Measurements from ENCODE around the gene SORBS1. TPM values are rescaled to one million over a fixed set of nuclear protein-coding genes. Genes with fewer than 3 reads are reported as not detected.

SORBS1 gene
- total and polyA plus RNA-seq, 2 donors (not counting 1 experiment from before 2014, with no cell fraction given) = 0.21 to 1.5 TPM

- CTCF ChIA-PET = no interaction called here
These were observed 179.0 kb downstream of the SORBS1 start for GRCh38 chr10:95382174-95382573.

GRCh38 chr10:95377950-95378349, 183.2 kb downstream of the SORBS1 start:
- no peaks in the 10 kb centered on the region for H3K79me2 ChIP-seq (ENCODE audit: control insufficient read depth, insufficient read depth, low read length)
- 67% methylated on average over 1 of the region's 2 CpGs for WGBS (ENCODE audit: insufficient coverage)
- ChIA-PET CTCF (interaction anchor here (0.6 to 1.8 kb wide), 6 partner anchors 13 to 622 kb away, joined by 3 to 6 read pairs (median 4); no protein-coding TSS in a partner anchor), POLR2A (no interaction called here)
- intact Hi-C loops (cut with micrococcal nuclease) = no loop called here
- TF ChIP-seq CTCF (IDR thresholded peaks at IDR 0.05) (no peak), EZH2 (IDR thresholded peaks at IDR 0.05; ENCODE audit: borderline replicate concordance, insufficient read depth, low read depth, low read length, poor library complexity, severe bottlenecking) (no peak)
- H3K27ac ChIP-seq (ENCODE audit: low read length in 2 of 2) = no peak overlapping the region
- no peaks in the 10 kb centered on the region for H4K20me1 ChIP-seq (ENCODE audit: control insufficient read depth, insufficient read depth, low read length, poor library complexity, severe bottlenecking)
- H2AFZ ChIP-seq (ENCODE audit: insufficient read depth, low read depth, low read length, poor library complexity, severe bottlenecking) = no peak overlapping the region
- H3K9me3 ChIP-seq (ENCODE audit: control extremely low read depth in 1 of 3, control insufficient read depth in 2 of 3, insufficient read depth in 1 of 3, low read length in 2 of 3) = peaks cover 0 to 4% (median 3%) of the 10 kb centered on the region in 3 donors
- Mint-ChIP-seq H3K4me1 (no peaks in the 10 kb centered on the region), H3K9me3 (ENCODE audit: insufficient read depth) (no peaks in the 10 kb centered on the region), H3K4me3 (no peak overlapping the region), H3K27ac (no peak overlapping the region), H3K27me3 (peaks cover 50% of the 10 kb centered on the region)
- no peaks in the 10 kb centered on the region for H3K4me1 ChIP-seq (ENCODE audit: control insufficient read depth in 2 of 2, insufficient read depth in 2 of 2, low read length in 2 of 2)
- no peaks in the 10 kb centered on the region for H3K27me3 ChIP-seq (replicated peaks in 1 of 4; ENCODE audit: control extremely low read depth in 1 of 4, control insufficient read depth in 3 of 4, insufficient read depth in 4 of 4, low read length in 3 of 4)
- no peak for ATAC-seq (ENCODE audit: low read depth)
- no peaks in the 10 kb centered on the region for H3K36me3 ChIP-seq (replicated peaks in 1 of 2; ENCODE audit: control extremely low read depth in 1 of 2, control insufficient read depth in 1 of 2, extremely low read depth in 1 of 2, insufficient read depth in 2 of 2, low read length in 1 of 2)
- no peak overlapping the region for H3K4me3 ChIP-seq (ENCODE audit: control extremely low read depth in 1 of 5, extremely low read depth in 1 of 5, insufficient read depth in 1 of 5, low read depth in 2 of 5, low read length in 4 of 5)
- H3K4me2 ChIP-seq (replicated peaks; ENCODE audit: low read depth, low read length, poor library complexity, severe bottlenecking) = no peak overlapping the region
- DNase-seq = no peak
- H3K9ac ChIP-seq (ENCODE audit: low read length) = no peak overlapping the region

More at GRCh38 chr10:95382174-95382573, 179.0 kb downstream of the SORBS1 start:
- H3K4me1 ChIP-seq (ENCODE audit: control insufficient read depth in 2 of 2, insufficient read depth in 2 of 2, low read length in 2 of 2) = no peaks in the 10 kb centered on the region
- H3K9ac ChIP-seq (ENCODE audit: low read length) = no peak overlapping the region
- TF ChIP-seq EZH2 (IDR thresholded peaks at IDR 0.05; ENCODE audit: borderline replicate concordance, insufficient read depth, low read depth, low read length, poor library complexity, severe bottlenecking) (no peak), CTCF (IDR thresholded peaks at IDR 0.05) (no peak)
- intact Hi-C loops (cut with micrococcal nuclease) = no loop called here
- peaks cover 29% of the 10 kb centered on the region for H3K27me3 Mint-ChIP-seq
- H3K27ac Mint-ChIP-seq = no peak overlapping the region
- no peak overlapping the region for H3K4me2 ChIP-seq (replicated peaks; ENCODE audit: low read depth, low read length, poor library complexity, severe bottlenecking)
- DNase-seq (no peak), ATAC-seq (ENCODE audit: low read depth) (no peak)
- peaks cover 0 to 4% (median 0%) of the 10 kb centered on the region in 3 donors for H3K9me3 ChIP-seq (ENCODE audit: control extremely low read depth in 1 of 3, control insufficient read depth in 2 of 3, insufficient read depth in 1 of 3, low read length in 2 of 3)
- no peaks in the 10 kb centered on the region for H3K79me2 ChIP-seq (ENCODE audit: control insufficient read depth, insufficient read depth, low read length)
- H2AFZ ChIP-seq (ENCODE audit: insufficient read depth, low read depth, low read length, poor library complexity, severe bottlenecking) = no peak overlapping the region
- H3K27me3 ChIP-seq (replicated peaks in 1 of 4; ENCODE audit: control extremely low read depth in 1 of 4, control insufficient read depth in 3 of 4, insufficient read depth in 4 of 4, low read length in 3 of 4) = no peaks in the 10 kb centered on the region
- H4K20me1 ChIP-seq (ENCODE audit: control insufficient read depth, insufficient read depth, low read length, poor library complexity, severe bottlenecking) = no peaks in the 10 kb centered on the region
- H3K4me1 Mint-ChIP-seq = no peaks in the 10 kb centered on the region
- POLR2A ChIA-PET = no interaction called here
- H3K4me3 Mint-ChIP-seq = no peak overlapping the region
- no peaks in the 10 kb centered on the region for H3K36me3 ChIP-seq (replicated peaks in 1 of 2; ENCODE audit: control extremely low read depth in 1 of 2, control insufficient read depth in 1 of 2, extremely low read depth in 1 of 2, insufficient read depth in 2 of 2, low read length in 1 of 2)
- H3K9me3 Mint-ChIP-seq (ENCODE audit: insufficient read depth) = no peaks in the 10 kb centered on the region
- no peak overlapping the region for H3K27ac ChIP-seq (ENCODE audit: low read length in 2 of 2)
- H3K4me3 ChIP-seq (ENCODE audit: control extremely low read depth in 1 of 5, extremely low read depth in 1 of 5, insufficient read depth in 1 of 5, low read depth in 2 of 5, low read length in 4 of 5) = no peak overlapping the region
